CD14-positive monocyte (primary cell): ENCODE data around the gene TM4SF1. TPM values are rescaled to one million over a fixed set of nuclear protein-coding genes. Genes with fewer than 3 reads are reported as not detected.

Experiments
- DNase-seq, 3 donors: peaks; one replicate each; pipeline ENCODE4 v3.0.0-alpha.2; 2011 to 2022
- H2AFZ ChIP-seq: 2 replicates; pipeline ENCODE4 v1.6.0; 2012; ENCODE audit warnings: mild to moderate bottlenecking, low read depth, low read length, inconsistent platforms; ENCODE audit not compliant: insufficient read depth, poor library complexity, severe bottlenecking
- H3K27ac ChIP-seq, 2 donors: 1 replicate in 1 of 2; 2 replicates in 1 of 2; pipeline ENCODE4 v1.5.1; 2012 to 2013; ENCODE audit warnings: low read length in 2 of 2, control low read depth in 1 of 2, inconsistent platforms in 1 of 2, low read depth in 1 of 2, mild to moderate bottlenecking in 1 of 2
- H3K27me3 ChIP-seq, 2 donors: one replicate each; pipeline versions ENCODE4 v1.6.0 to v1.6.1; 2011 to 2013; ENCODE audit warnings: low read length in 2 of 2; ENCODE audit not compliant: control insufficient read depth in 2 of 2, insufficient read depth in 2 of 2
- H3K36me3 ChIP-seq, 2 donors: replicated peaks in 1 of 2; 1 replicate in 1 of 2; 2 replicates in 1 of 2; pipeline versions ENCODE4 v1.5.1 to v1.6.1; 2012 to 2013; ENCODE audit warnings: low read length in 2 of 2, control low read depth in 1 of 2, inconsistent platforms in 1 of 2, mild to moderate bottlenecking in 1 of 2; ENCODE audit not compliant: insufficient read depth in 2 of 2, control insufficient read depth in 1 of 2
- H3K4me1 ChIP-seq, 2 donors: 1 replicate in 1 of 2; 2 replicates in 1 of 2; pipeline versions ENCODE4 v1.5.1 to v1.6.1; 2012 to 2013; ENCODE audit warnings: low read length in 2 of 2, control low read depth in 1 of 2, inconsistent platforms in 1 of 2, mild to moderate bottlenecking in 1 of 2, moderate library complexity in 1 of 2; ENCODE audit not compliant: insufficient read depth in 2 of 2, control insufficient read depth in 1 of 2
- H3K4me2 ChIP-seq: replicated peaks from 2 replicates; pipeline ENCODE3; 2012; ENCODE audit warnings: low read length, moderate library complexity, mild to moderate bottlenecking; ENCODE audit not compliant: poor library complexity, severe bottlenecking; ENCODE audit errors: extremely low read depth
- H3K4me3 ChIP-seq, 3 experiments: fragments of 200-600 bp in 1 of 3; sonication (generic) in 1 of 3; replicated peaks in 1 of 3; 1 replicate in 2 of 3; 2 replicates in 1 of 3; pipeline ENCODE4 v1.5.1; 2011 to 2013; ENCODE audit warnings: low read length in 3 of 3, mild to moderate bottlenecking in 3 of 3, control low read depth in 2 of 3, low read depth in 2 of 3, inconsistent platforms in 1 of 3, moderate library complexity in 1 of 3
- H3K79me2 ChIP-seq: 2 replicates; pipeline ENCODE4 v1.6.0; 2012; ENCODE audit warnings: mild to moderate bottlenecking, control low read depth, inconsistent platforms, low read length, moderate library complexity; ENCODE audit not compliant: insufficient read depth
- H3K9ac ChIP-seq: 2 replicates; pipeline ENCODE4 v1.6.0; 2017; ENCODE audit warnings: low read length, mild to moderate bottlenecking; ENCODE audit not compliant: insufficient read depth, poor library complexity, severe bottlenecking
- H3K9me3 ChIP-seq, 2 donors: replicated peaks in 1 of 2; 1 replicate in 1 of 2; 2 replicates in 1 of 2; pipeline versions ENCODE4 v1.5.1 to v1.6.1; 2012 to 2013; ENCODE audit warnings: low read length in 2 of 2, control low read depth in 1 of 2; ENCODE audit not compliant: control insufficient read depth in 1 of 2, insufficient read depth in 1 of 2
- H4K20me1 ChIP-seq: 2 replicates; pipeline ENCODE4 v1.6.0; 2012; ENCODE audit warnings: mild to moderate bottlenecking, low read length, control low read depth, moderate library complexity; ENCODE audit not compliant: insufficient read depth
- H3K27ac Mint-ChIP-seq, 7 donors: one replicate each; pipeline ENCODE4 v1.8.0; 2020; ENCODE audit warnings: mild to moderate bottlenecking in 7 of 7, mixed read lengths in 7 of 7, moderate library complexity in 6 of 7, inconsistent platforms in 2 of 7
- H3K27me3 Mint-ChIP-seq, 3 donors: one replicate each; pipeline ENCODE4 v1.8.0; 2021 to 2022; ENCODE audit warnings: low read depth in 3 of 3, mild to moderate bottlenecking in 3 of 3, mixed read lengths in 3 of 3, moderate library complexity in 3 of 3, inconsistent platforms in 1 of 3
- H3K36me3 Mint-ChIP-seq, 2 donors: one replicate each; pipeline ENCODE4 v1.8.0; 2020; ENCODE audit warnings: mixed read lengths in 2 of 2, inconsistent platforms in 1 of 2, mild to moderate bottlenecking in 1 of 2
- H3K4me1 Mint-ChIP-seq: one replicate; pipeline ENCODE4 v1.8.0; 2020; ENCODE audit warnings: mild to moderate bottlenecking, mixed read lengths
- H3K4me3 Mint-ChIP-seq, 2 donors: one replicate each; pipeline ENCODE4 v1.8.0; 2020; ENCODE audit warnings: mild to moderate bottlenecking in 2 of 2, mixed read lengths in 2 of 2, moderate library complexity in 1 of 2
- H3K9me3 Mint-ChIP-seq, 7 donors: one replicate each; pipeline ENCODE4 v1.8.0; 2020 to 2022; ENCODE audit warnings: mixed read lengths in 7 of 7, mild to moderate bottlenecking in 6 of 7, moderate library complexity in 6 of 7, inconsistent platforms in 2 of 7
- WGBS: methylation state at CpG from one replicate; pipeline ENCODE4 v1.1.5; 2013; ENCODE audit warnings: missing lambda C conversion rate; ENCODE audit not compliant: insufficient coverage; 5-methylcytosine and 5-hydroxymethylcytosine counted together
- intact Hi-C, 2 donors: fragments of 100-400 bp; cut with micrococcal nuclease; formaldehyde crosslinking; loops; one replicate each; pipeline versions ENCODE4 v1.15.0 to v1.15.1; 2023
- polyA plus RNA-seq, 3 donors: library from polyadenylated mRNA; depleted of rRNA in 1 of 3; unstranded in 2 of 3; stranded (reverse) in 1 of 3; fragments of 300-500 nt in 2 of 3; fragments of >200 nt in 1 of 3; fragmentation: Illumina TruSeq in 2 of 3; gene quantifications; 1 replicate in 2 of 3; 2 replicates in 1 of 3; pipeline ENCODE4 v1.2.3, GENCODE V29; 2012 to 2021
- TF ChIP-seq, protein P1 (sequence below): fragments of 200-600 bp; IDR thresholded peaks from one replicate; pipeline ENCODE4 v1.8.0; 2022; ENCODE audit warnings: antibody characterized with exemption, mild to moderate bottlenecking

The TM4SF1 gene
- polyA plus RNA-seq, 3 donors = not detected

DNA sequence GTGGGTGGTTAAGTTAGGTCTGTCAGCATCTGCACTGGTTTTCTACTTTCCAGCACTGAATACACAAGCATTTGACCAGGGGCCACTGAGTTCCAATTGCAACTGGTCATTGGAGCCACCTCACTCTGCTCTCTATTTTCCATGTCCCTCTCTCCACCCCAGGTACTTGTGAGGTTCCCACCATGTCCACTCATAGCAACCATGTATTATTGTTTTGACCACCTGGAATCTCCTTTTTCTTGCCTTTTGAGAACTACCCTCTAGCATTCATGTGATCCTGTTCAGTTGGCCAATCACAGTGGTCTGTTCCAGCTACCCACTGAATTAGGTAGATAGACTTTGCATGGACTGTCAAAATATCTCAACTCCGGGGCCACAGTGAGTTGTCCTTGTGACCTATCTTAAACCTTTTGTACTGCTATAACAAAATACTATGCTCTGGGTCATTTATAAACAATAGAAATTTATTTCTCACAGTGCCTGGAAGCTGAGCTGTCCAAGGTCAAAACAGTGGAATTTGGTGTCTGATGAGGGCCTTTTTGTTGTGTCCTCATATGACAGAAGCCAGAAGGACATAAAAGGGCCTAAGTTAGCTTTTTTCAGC is 23.8 kb downstream of the TM4SF1 start:
- Histone ChIP-seq H4K20me1 (no peaks in the 10 kb centered on the region), H3K4me1 (no peaks in the 10 kb centered on the region), H3K4me3 (no peak overlapping the region), H3K27ac (no peak overlapping the region), H2AFZ (no peak overlapping the region), H3K27me3 (no peaks in the 10 kb centered on the region), H3K9ac (no peak overlapping the region), H3K79me2 (no peaks in the 10 kb centered on the region), H3K9me3 (no peaks in the 10 kb centered on the region), H3K36me3 (no peaks in the 10 kb centered on the region), H3K4me2 (no peak overlapping the region)
- Mint-ChIP-seq H3K36me3 (no peaks in the 10 kb centered on the region), H3K27ac (peak overlapping the region in 1 of 7 donors; percentile 10), H3K9me3 (peaks cover 0 to 2% (median 0%) of the 10 kb centered on the region in 7 donors), H3K4me3 (no peak overlapping the region), H3K27me3 (peaks cover 0 to 3% (median 0%) of the 10 kb centered on the region in 3 donors), H3K4me1 (peaks cover 2% of the 10 kb centered on the region)
- TF ChIP-seq, protein P1, sequence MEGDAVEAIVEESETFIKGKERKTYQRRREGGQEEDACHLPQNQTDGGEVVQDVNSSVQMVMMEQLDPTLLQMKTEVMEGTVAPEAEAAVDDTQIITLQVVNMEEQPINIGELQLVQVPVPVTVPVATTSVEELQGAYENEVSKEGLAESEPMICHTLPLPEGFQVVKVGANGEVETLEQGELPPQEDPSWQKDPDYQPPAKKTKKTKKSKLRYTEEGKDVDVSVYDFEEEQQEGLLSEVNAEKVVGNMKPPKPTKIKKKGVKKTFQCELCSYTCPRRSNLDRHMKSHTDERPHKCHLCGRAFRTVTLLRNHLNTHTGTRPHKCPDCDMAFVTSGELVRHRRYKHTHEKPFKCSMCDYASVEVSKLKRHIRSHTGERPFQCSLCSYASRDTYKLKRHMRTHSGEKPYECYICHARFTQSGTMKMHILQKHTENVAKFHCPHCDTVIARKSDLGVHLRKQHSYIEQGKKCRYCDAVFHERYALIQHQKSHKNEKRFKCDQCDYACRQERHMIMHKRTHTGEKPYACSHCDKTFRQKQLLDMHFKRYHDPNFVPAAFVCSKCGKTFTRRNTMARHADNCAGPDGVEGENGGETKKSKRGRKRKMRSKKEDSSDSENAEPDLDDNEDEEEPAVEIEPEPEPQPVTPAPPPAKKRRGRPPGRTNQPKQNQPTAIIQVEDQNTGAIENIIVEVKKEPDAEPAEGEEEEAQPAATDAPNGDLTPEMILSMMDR = no peak
- intact Hi-C loops = loop anchor here in 1 of 2 donors (5.0 kb wide), 1 partner anchor 129 kb away; no protein-coding TSS in a partner anchor
- DNase-seq = no peak
- WGBS = no CpG with 5 or more reads among the region's 1 CpG

DNA sequence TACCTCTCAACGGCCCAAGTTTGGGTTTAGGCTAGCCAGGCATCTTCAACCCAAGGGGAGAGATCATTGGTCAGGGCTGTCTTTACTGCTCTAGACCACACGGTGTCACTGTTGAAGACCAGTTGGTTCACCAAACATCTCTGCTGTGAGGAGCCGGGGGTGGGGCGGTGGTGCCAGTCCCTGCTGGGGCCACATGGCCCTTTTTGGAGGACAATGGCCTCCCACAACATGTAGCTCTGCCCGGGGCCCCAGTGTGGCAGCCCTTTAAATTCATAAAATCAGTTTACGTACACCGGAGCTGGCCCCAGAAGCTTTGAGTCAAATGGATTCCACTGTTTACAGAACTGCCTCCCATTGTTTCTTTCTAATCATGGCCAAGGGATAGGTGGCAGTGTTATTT is 24.9 kb downstream of the TM4SF1 start:
- TF ChIP-seq, protein P1 = peak; percentile 84
- Mint-ChIP-seq H3K27me3 (peaks cover 0 to 3% (median 3%) of the 10 kb centered on the region in 3 donors), H3K36me3 (no peaks in the 10 kb centered on the region), H3K4me1 (peaks cover 2% of the 10 kb centered on the region), H3K4me3 (no peak overlapping the region), H3K27ac (no peak overlapping the region), H3K9me3 (peaks cover 0 to 2% (median 0%) of the 10 kb centered on the region in 7 donors)
- Histone ChIP-seq H3K27me3 (no peaks in the 10 kb centered on the region), H3K4me2 (no peak overlapping the region), H3K4me1 (no peaks in the 10 kb centered on the region), H3K9me3 (no peaks in the 10 kb centered on the region), H2AFZ (no peak overlapping the region), H4K20me1 (no peaks in the 10 kb centered on the region), H3K27ac (no peak overlapping the region), H3K9ac (no peak overlapping the region), H3K4me3 (no peak overlapping the region), H3K36me3 (no peaks in the 10 kb centered on the region), H3K79me2 (no peaks in the 10 kb centered on the region)
- DNase-seq = peak; percentile 36 to 69 (median 68)
- intact Hi-C loops = loop anchor here in 1 of 2 donors (5.0 kb wide), 1 partner anchor 130 kb away; no protein-coding TSS in a partner anchor
- 53% methylated on average over 5 of the region's 7 CpGs for WGBS
